Adrenal gland (tissue), 12 donors: ENCODE results near the gene ITPK1. TPM values are rescaled to one million over a fixed set of nuclear protein-coding genes. Genes with fewer than 3 reads are reported as not detected.
A peak's percentile ranks its signal among the peaks of the same experiment; 100 is the strongest.

Experiments
- DNase-seq, 7 donors: peaks; one replicate each; pipeline ENCODE4 v3.0.0-alpha.2; 2019 to 2020
- H3K27ac ChIP-seq, 5 donors: fragments of 200-600 bp; sonication (generic) in 4 of 5; 1 replicate in 3 of 5; 2 replicates in 2 of 5; pipeline versions ENCODE4 v1.5.1 to v1.8.0; 2016 to 2020; ENCODE audit warnings: mild to moderate bottlenecking in 1 of 5
- H3K27me3 ChIP-seq: fragments of 200-600 bp; 2 replicates; pipeline ENCODE4 v1.8.0; 2021
- H3K36me3 ChIP-seq, 2 donors: fragments of 200-600 bp; replicated peaks in 1 of 2; 1 replicate in 1 of 2; 2 replicates in 1 of 2; pipeline versions ENCODE4 v1.5.1 to v1.8.0; 2018 to 2022
- H3K4me1 ChIP-seq, 2 donors: fragments of 200-600 bp; replicated peaks in 1 of 2; 1 replicate in 1 of 2; 2 replicates in 1 of 2; pipeline versions ENCODE4 v1.5.1 to v1.8.0; 2018 to 2021
- H3K4me3 ChIP-seq, 4 donors: fragments of 200-600 bp; sonication (generic) in 3 of 4; one replicate each; pipeline ENCODE4 v1.5.1; 2016 to 2018
- H3K9me3 ChIP-seq, 3 donors: fragments of 200-600 bp; sonication (generic) in 1 of 3; replicated peaks in 1 of 3; 1 replicate in 2 of 3; 2 replicates in 1 of 3; pipeline versions ENCODE4 v1.5.1 to v1.8.0; 2016 to 2021
- POLR2A ChIP-seq, 2 donors: fragments of 450-650 bp; IDR thresholded peaks; one replicate each; pipeline ENCODE4 v1.6.1; 2017; ENCODE audit warnings: antibody characterized with exemption in 2 of 2, mild to moderate bottlenecking in 2 of 2, moderate library complexity in 1 of 2
- WGBS, 4 donors: extraction: QIAGEN DNeasy Blood & Tissue Kit in 2 of 4; methylation state at CpG; one replicate each; pipeline versions ENCODE4 v1.1.5 to v1.1.7; 2013 to 2017; 5-methylcytosine and 5-hydroxymethylcytosine counted together
- intact Hi-C, 2 donors: fragments of 100-400 bp; cut with DNase I; formaldehyde crosslinking; loops; one replicate each; pipeline versions ENCODE4 v1.14.1 to v1.15.0; 2022 to 2023
- polyA plus RNA-seq, 3 donors: library from polyadenylated mRNA; stranded (reverse); fragments of 200-250 nt in 2 of 3; fragments of 350-450 nt in 1 of 3; fragmentation: Illumina TruSeq in 1 of 3; extraction: RNeasy Lipid Tissue Mini Kit (QIAGEN cat#74804) in 1 of 3; gene quantifications; one replicate each; pipeline ENCODE4 v1.2.3, GENCODE V29; 2013 to 2014
- total RNA-seq, 9 donors: library from RNA; depleted of rRNA in 4 of 9; stranded (reverse); fragments of >200 nt in 4 of 9; fragments of 120-200 nt in 1 of 9; fragmentation: NEBNext Ultra II Directional in 1 of 9; extraction: Animal tissue kit (Norgen Biotek cat#: 25700) in 1 of 9; gene quantifications; one replicate each; pipeline versions ENCODE4 v1.1.0 to v1.2.4, GENCODE V29; 2013 to 2023
- TF ChIP-seq, protein P1 (sequence below), 6 experiments: fragments of 450-650 bp in 4 of 6; fragments of 200-600 bp in 2 of 6; sonication (generic) in 1 of 6; IDR thresholded peaks; 1 replicate in 5 of 6; 2 replicates in 1 of 6; pipeline versions ENCODE4 v1.5.1 to v1.8.0; 2016 to 2021; ENCODE audit warnings: antibody characterized with exemption in 6 of 6, mild to moderate bottlenecking in 2 of 6, moderate library complexity in 1 of 6
- donor health status: healthy with polysubstance abuse.
- donor health status: Bipolar disorder and iron deficiency.
- donor health status: DM: yes; HTN: yes; CAD: no.
- donor health status: DM: no; HTN: no; CAD: no.
- donor health status: DM: no; HTN: no; CAD: no.
- donor health status: DM: yes; HTN: yes; CAD: no.

The ITPK1 gene
- total and polyA plus RNA-seq, 12 donors: 28.1 to 182 (median 49.2) TPM

DNA sequence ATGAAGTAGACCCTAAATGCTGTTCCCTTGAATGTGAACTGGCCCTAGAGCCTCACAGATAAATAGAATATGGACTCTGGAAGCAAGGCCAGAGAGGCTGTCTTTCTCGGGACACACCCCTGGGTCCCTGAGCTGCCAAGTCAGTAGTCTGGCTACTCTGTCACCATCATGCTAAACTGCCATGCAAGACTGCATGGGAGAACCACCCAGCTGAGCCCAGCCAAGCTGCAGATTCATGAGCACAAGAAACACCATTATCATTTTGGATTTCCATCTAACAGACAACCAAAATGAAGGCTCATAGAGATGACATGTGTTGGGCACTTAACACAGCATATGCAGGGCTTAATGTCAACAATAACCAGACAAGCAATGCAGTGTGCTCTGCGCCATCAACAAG lies 139.5 kb downstream of the ITPK1 start:
- intact Hi-C loops: no loop called here
- 98 to 100% (median 99%) methylated on average over 2 of the region's 2 CpGs for WGBS, 4 donors
- Histone ChIP-seq H3K36me3 (no peaks in the 10 kb centered on the region), H3K4me1 (no peaks in the 10 kb centered on the region), H3K4me3 (no peak overlapping the region), H3K27me3 (no peaks in the 10 kb centered on the region), H3K27ac (no peak overlapping the region), H3K9me3 (peaks cover 0 to 4% (median 0%) of the 10 kb centered on the region in 3 donors)
- DNase-seq: no peak
- TF ChIP-seq, protein P1, sequence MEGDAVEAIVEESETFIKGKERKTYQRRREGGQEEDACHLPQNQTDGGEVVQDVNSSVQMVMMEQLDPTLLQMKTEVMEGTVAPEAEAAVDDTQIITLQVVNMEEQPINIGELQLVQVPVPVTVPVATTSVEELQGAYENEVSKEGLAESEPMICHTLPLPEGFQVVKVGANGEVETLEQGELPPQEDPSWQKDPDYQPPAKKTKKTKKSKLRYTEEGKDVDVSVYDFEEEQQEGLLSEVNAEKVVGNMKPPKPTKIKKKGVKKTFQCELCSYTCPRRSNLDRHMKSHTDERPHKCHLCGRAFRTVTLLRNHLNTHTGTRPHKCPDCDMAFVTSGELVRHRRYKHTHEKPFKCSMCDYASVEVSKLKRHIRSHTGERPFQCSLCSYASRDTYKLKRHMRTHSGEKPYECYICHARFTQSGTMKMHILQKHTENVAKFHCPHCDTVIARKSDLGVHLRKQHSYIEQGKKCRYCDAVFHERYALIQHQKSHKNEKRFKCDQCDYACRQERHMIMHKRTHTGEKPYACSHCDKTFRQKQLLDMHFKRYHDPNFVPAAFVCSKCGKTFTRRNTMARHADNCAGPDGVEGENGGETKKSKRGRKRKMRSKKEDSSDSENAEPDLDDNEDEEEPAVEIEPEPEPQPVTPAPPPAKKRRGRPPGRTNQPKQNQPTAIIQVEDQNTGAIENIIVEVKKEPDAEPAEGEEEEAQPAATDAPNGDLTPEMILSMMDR (IDR thresholded peaks at IDR 0.05): no peak
- TF ChIP-seq POLR2A (IDR thresholded peaks at IDR 0.05): no peak

DNA sequence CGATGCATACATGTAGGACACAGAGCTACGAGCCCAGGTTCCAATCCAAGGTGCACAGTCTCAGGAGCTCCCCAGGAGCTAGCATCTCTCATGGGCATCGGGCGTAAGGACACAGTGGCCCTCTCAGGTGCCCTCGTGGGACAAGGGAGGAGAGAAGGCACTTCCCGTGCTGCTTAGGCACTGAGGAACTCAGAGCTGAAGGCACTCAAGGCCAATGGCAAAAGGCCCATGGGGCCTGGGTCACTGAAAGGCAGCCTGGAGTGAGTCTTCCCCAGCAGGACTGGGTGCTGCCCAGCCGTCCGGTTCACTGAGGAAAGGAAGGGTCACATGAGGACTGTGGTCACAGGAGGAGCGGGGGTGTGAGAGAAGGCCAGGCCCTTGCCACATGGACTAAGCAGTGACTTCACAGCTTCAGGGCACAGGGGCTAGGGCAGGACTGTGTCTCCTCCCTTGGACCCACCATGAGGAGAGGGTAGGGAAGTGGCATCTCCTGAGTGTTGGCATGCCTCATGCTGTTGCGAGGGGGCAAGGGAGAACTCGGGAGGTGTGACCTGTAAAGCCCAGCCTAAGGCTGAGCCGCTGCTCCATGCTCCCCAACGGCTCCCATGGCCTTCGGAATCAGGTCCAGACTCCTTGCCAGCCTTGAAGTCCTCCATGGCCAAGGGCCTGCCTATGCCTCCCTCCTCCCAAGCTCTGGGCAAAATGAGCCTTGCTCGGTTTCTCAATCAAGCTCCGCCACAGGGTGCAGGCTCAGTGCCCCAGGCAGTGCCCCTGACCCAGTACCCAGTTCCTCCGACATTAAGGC lies 141.0 kb downstream of the ITPK1 start:
- Histone ChIP-seq H3K27ac (no peak overlapping the region), H3K4me3 (no peak overlapping the region), H3K4me1 (peaks cover 0 to 5% of the 10 kb centered on the region in 2 donors), H3K36me3 (no peaks in the 10 kb centered on the region), H3K9me3 (peaks cover 0 to 4% (median 0%) of the 10 kb centered on the region in 3 donors), H3K27me3 (no peaks in the 10 kb centered on the region)
- DNase-seq: no peak
- TF ChIP-seq POLR2A (IDR thresholded peaks at IDR 0.05): no peak
- TF ChIP-seq, protein P1 (IDR thresholded peaks at IDR 0.05): no peak
- intact Hi-C loops: no loop called here
- WGBS, 4 donors: 88 to 97% (median 93%) methylated on average over 13 to 17 of the region's 17 CpGs

DNA sequence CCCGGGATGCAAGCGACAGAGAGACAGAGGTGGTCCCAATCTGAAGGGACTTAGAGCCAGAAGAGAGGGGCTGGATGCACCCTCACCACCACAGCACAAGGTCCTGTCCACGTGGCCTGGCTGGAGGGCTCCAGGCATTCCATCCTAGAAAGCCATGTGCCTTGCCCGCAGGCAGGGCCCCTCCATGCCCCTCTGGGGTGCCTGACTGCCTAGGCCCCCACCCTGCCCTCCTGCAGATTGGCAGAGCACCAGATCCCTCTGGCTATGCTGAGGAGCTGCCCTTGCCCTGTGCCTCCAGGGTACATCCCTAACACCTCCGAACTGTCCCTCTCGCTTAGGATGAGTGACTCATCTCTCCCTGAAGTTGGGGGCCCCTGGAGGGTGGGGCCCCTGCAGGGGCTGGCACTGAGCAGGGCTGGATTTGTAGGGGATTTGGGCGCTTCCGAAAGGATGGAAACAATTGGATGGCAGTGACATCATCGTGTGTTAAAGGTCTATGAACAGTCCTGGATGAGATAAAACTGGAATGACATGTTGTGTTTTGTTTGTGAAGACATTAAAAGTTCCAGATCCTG lies 141.8 kb downstream of the ITPK1 start:
- TF ChIP-seq, protein P1 (IDR thresholded peaks at IDR 0.05): no peak
- peak overlapping the region in 1 of 5 donors; percentile 41 for H3K27ac ChIP-seq
- H3K4me3 ChIP-seq: no peak overlapping the region
- DNase-seq: no peak
- peaks cover 0 to 9% of the 10 kb centered on the region in 2 donors for H3K4me1 ChIP-seq
- H3K27me3 ChIP-seq: no peaks in the 10 kb centered on the region
- no peaks in the 10 kb centered on the region for H3K36me3 ChIP-seq
- peaks cover 0 to 4% (median 0%) of the 10 kb centered on the region in 3 donors for H3K9me3 ChIP-seq
- intact Hi-C loops: no loop called here
- 83 to 94% (median 90%) methylated on average over 6 to 9 of the region's 9 CpGs for WGBS, 4 donors

DNA sequence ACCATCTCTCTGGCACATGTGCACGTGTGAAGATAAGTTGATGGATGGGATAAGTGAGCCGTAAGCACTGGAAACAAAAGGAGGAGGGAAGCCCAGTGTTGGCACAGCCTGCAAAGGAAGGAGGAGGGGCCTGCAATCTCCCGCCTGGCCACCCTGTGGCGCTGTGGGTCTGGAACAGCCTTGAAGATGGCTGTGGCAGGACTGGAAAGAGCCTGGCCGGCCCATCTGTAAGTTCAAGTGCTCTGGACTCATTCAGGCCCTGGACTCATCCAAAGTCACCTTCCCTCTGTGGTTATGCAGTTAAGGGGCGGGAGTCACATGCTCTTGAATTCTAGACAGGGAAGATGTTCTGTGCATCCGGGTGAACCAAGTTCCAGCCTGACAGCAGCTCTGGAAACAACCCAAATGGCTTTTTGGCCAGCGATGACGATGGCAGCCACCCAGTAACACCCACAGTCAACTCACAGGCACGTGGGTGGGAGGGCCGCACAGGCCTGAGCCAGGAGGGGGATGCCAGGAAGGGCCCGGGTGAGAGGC lies 142.4 kb downstream of the ITPK1 start:
- no peaks in the 10 kb centered on the region for H3K36me3 ChIP-seq
- no peak for TF ChIP-seq POLR2A (IDR thresholded peaks at IDR 0.05)
- TF ChIP-seq, protein P1 (IDR thresholded peaks at IDR 0.05): peak; percentile 15 to 71 (median 50)
- 62 to 76% (median 69%) methylated on average over 9 to 12 of the region's 12 CpGs for WGBS, 4 donors
- peaks cover 0 to 2% (median 0%) of the 10 kb centered on the region in 3 donors for H3K9me3 ChIP-seq
- peak overlapping the region in 1 of 5 donors; percentile 41 for H3K27ac ChIP-seq
- no peak overlapping the region for H3K4me3 ChIP-seq
- H3K27me3 ChIP-seq: no peaks in the 10 kb centered on the region
- DNase-seq: peak in 5 of 7 donors; percentile 42 to 87 (median 60)
- H3K4me1 ChIP-seq: peaks cover 0 to 9% of the 10 kb centered on the region in 2 donors
- intact Hi-C loops: no loop called here
